Type B pancreatic cell (in vitro differentiated cells): Measurements from ENCODE around the gene HLA-DOA. TPM values are rescaled to one million over a fixed set of nuclear protein-coding genes. Genes with fewer than 3 reads are reported as not detected.

ENCODE experiments used
- DNase-seq: peaks from one replicate; pipeline ENCODE4 v3.0.0; 2021; ENCODE audit warnings: mixed read lengths; ENCODE audit not compliant: unreplicated experiment; ENCODE audit errors: extremely low spot score
- H3K27ac Mint-ChIP-seq: 2 replicates; pipeline ENCODE4 v1.8.0; 2021; ENCODE audit warnings: mild to moderate bottlenecking, mixed read lengths
- H3K27me3 Mint-ChIP-seq: 2 replicates; pipeline ENCODE4 v1.8.0; 2021; ENCODE audit warnings: mixed read lengths
- H3K36me3 Mint-ChIP-seq: 2 replicates; pipeline ENCODE4 v1.8.0; 2021; ENCODE audit warnings: mixed read lengths
- H3K4me1 Mint-ChIP-seq: one replicate; pipeline ENCODE4 v1.8.0; 2021; ENCODE audit warnings: mixed read lengths; ENCODE audit not compliant: unreplicated experiment
- H3K4me3 Mint-ChIP-seq: 2 replicates; pipeline ENCODE4 v1.8.0; 2021; ENCODE audit warnings: mild to moderate bottlenecking, mixed read lengths
- H3K9me3 Mint-ChIP-seq: 2 replicates; pipeline ENCODE4 v1.8.0; 2021; ENCODE audit warnings: mixed read lengths
- total RNA-seq: library from RNA; stranded (reverse); gene quantifications from 2 replicates; pipeline ENCODE4 v1.2.1, GENCODE V29; 2021; ENCODE audit warnings: low replicate concordance
- TF ChIP-seq, protein P1 (sequence below): fragments of 200-600 bp; sonication (generic); conservative IDR thresholded peaks from 2 replicates; pipeline ENCODE4 v1.5.0; 2021; ENCODE audit warnings: antibody characterized with exemption, mild to moderate bottlenecking

The HLA-DOA gene
- total RNA-seq, 1 donor from 2014 or later: 2.5 TPM

GRCh38 chr6:32976334-32977069 is 32.9 kb downstream of the HLA-DOA start:
- DNase-seq: no peak
- TF ChIP-seq, protein P1, sequence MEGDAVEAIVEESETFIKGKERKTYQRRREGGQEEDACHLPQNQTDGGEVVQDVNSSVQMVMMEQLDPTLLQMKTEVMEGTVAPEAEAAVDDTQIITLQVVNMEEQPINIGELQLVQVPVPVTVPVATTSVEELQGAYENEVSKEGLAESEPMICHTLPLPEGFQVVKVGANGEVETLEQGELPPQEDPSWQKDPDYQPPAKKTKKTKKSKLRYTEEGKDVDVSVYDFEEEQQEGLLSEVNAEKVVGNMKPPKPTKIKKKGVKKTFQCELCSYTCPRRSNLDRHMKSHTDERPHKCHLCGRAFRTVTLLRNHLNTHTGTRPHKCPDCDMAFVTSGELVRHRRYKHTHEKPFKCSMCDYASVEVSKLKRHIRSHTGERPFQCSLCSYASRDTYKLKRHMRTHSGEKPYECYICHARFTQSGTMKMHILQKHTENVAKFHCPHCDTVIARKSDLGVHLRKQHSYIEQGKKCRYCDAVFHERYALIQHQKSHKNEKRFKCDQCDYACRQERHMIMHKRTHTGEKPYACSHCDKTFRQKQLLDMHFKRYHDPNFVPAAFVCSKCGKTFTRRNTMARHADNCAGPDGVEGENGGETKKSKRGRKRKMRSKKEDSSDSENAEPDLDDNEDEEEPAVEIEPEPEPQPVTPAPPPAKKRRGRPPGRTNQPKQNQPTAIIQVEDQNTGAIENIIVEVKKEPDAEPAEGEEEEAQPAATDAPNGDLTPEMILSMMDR: no peak
- H3K36me3 Mint-ChIP-seq: peaks cover 78% of the 10 kb centered on the region
- no peaks in the 10 kb centered on the region for H3K9me3 Mint-ChIP-seq
- peaks cover 21% of the 10 kb centered on the region for H3K4me1 Mint-ChIP-seq
- H3K27ac Mint-ChIP-seq: peak overlapping the region; percentile 41
- H3K4me3 Mint-ChIP-seq: peak overlapping the region; percentile 95
- H3K27me3 Mint-ChIP-seq: no peaks in the 10 kb centered on the region

DNA sequence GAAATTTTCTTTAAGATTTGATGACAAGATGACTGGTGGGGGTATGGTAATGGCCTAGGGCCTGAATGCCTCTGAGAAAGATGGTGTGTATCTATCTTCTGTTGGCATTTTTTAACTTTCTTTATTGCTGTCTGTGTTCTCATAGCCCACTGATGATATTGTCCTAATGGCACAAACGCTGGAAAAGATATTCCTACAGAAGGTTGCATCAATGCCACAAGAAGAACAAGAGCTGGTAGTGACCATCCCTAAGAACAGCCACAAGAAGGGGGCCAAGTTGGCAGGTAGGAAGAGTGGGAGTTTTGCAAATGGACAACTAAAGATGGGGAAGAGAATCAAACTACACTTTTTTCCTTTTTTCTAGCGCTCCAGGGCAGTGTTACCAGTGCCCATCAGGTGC is 33.5 kb downstream of the HLA-DOA start:
- Mint-ChIP-seq H3K36me3 (peaks cover 81% of the 10 kb centered on the region), H3K27ac (peak overlapping the region; percentile 41), H3K9me3 (no peaks in the 10 kb centered on the region), H3K4me3 (peak overlapping the region; percentile 95), H3K27me3 (peaks cover 3% of the 10 kb centered on the region), H3K4me1 (peaks cover 21% of the 10 kb centered on the region)
- no peak for DNase-seq
- TF ChIP-seq, protein P1: no peak

- Mint-ChIP-seq H3K9me3 (no peaks in the 10 kb centered on the region), H3K4me3 (peak overlapping the region; percentile 95), H3K4me1 (peaks cover 21% of the 10 kb centered on the region), H3K27me3 (peaks cover 3% of the 10 kb centered on the region), H3K27ac (peak overlapping the region; percentile 98), H3K36me3 (peaks cover 74% of the 10 kb centered on the region)
- TF ChIP-seq, protein P1: no peak
- DNase-seq: no peak
Measured at GRCh38 chr6:32974541-32975308, 34.7 kb downstream of the HLA-DOA start.

DNA sequence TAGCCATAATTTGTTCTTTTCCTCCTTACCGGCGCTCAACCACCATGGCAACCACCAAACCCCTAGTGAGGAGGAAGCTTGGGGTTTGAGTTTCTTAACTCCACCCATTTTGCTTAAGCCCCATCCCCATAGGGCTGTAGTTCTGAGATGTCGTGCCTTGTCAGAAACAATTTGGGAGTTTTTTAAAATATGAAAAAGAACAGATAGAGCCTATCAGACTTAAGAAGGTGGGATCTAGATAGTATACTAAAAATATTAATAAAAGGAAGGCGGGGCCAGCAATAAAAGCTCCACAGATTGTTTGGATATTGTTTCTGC is 35.4 kb downstream of the HLA-DOA start:
- H3K36me3 Mint-ChIP-seq: peaks cover 70% of the 10 kb centered on the region
- H3K9me3 Mint-ChIP-seq: no peaks in the 10 kb centered on the region
- TF ChIP-seq, protein P1: no peak
- peaks cover 21% of the 10 kb centered on the region for H3K4me1 Mint-ChIP-seq
- H3K27ac Mint-ChIP-seq: peak overlapping the region; percentile 98
- peaks cover 3% of the 10 kb centered on the region for H3K27me3 Mint-ChIP-seq
- peak overlapping the region; percentile 95 for H3K4me3 Mint-ChIP-seq
- no peak for DNase-seq

GRCh38 chr6:32973144-32974015 is 36.0 kb downstream of the HLA-DOA start:
- no peak for DNase-seq
- peaks cover 21% of the 10 kb centered on the region for H3K4me1 Mint-ChIP-seq
- H3K27me3 Mint-ChIP-seq: peaks cover 3% of the 10 kb centered on the region
- H3K36me3 Mint-ChIP-seq: peaks cover 64% of the 10 kb centered on the region
- no peaks in the 10 kb centered on the region for H3K9me3 Mint-ChIP-seq
- peak overlapping the region; percentile 95 for H3K4me3 Mint-ChIP-seq
- TF ChIP-seq, protein P1: no peak
- peak overlapping the region; percentile 98 for H3K27ac Mint-ChIP-seq
